WTC11 (cell line): Measurements from ENCODE around the gene ZNF585A. TPM values are rescaled to one million over a fixed set of nuclear protein-coding genes. Genes with fewer than 3 reads are reported as not detected.

ENCODE experiments used
- ATAC-seq: fragments of 200-7000 bp; cut with Tn5 transposase; 2 replicates; pipeline ENCODE4 v1.10.0; 2021; ENCODE audit warnings: mild to moderate bottlenecking, moderate library complexity
- CTCF ChIA-PET: fragments of 300-600 bp; sonication (Branson Sonifier 250); formaldehyde crosslinking; loops from one replicate; lab custom pipeline; 2021; ENCODE audit warnings: antibody characterized with exemption; lab: Charles Lee
- POLR2A ChIA-PET: fragments of 350-600 bp; sonication (Branson Sonifier 250); formaldehyde crosslinking; loops from one replicate; lab custom pipeline; 2021; ENCODE audit warnings: antibody characterized with exemption; lab: Charles Lee
- DNase-seq: peaks from one replicate; pipeline ENCODE4 v3.0.0; 2021; ENCODE audit warnings: low spot score
- H3K27ac Mint-ChIP-seq: 2 replicates; pipeline ENCODE4 v1.8.0; 2021; ENCODE audit warnings: mixed read lengths
- H3K27me3 Mint-ChIP-seq: 2 replicates; pipeline ENCODE4 v1.8.0; 2021; ENCODE audit warnings: low read depth, mild to moderate bottlenecking, moderate library complexity, mixed read lengths
- H3K36me3 Mint-ChIP-seq: 2 replicates; pipeline ENCODE4 v1.8.0; 2021; ENCODE audit warnings: mixed read lengths
- H3K4me1 Mint-ChIP-seq: 2 replicates; pipeline ENCODE4 v1.8.0; 2022; ENCODE audit warnings: mixed read lengths
- H3K4me3 Mint-ChIP-seq: 2 replicates; pipeline ENCODE4 v1.8.0; 2021; ENCODE audit warnings: mild to moderate bottlenecking, moderate library complexity, mixed read lengths
- H3K9me3 Mint-ChIP-seq: 2 replicates; pipeline ENCODE4 v1.8.0; 2021; ENCODE audit warnings: mixed read lengths
- ATF1 ChIP-seq: sonication (generic); formaldehyde crosslinking; IDR thresholded peaks from 2 replicates; pipeline ENCODE4 v1.8.1; 2023; ENCODE audit warnings: mild to moderate bottlenecking, moderate library complexity, missing genetic modification reagents
- CBFB ChIP-seq: sonication (generic); formaldehyde crosslinking; IDR thresholded peaks from 2 replicates; pipeline ENCODE4 v1.8.1; 2022; ENCODE audit warnings: mild to moderate bottlenecking, low read depth, missing genetic modification reagents
- CREM ChIP-seq: sonication (generic); formaldehyde crosslinking; IDR thresholded peaks from 2 replicates; pipeline ENCODE4 v1.8.1; 2022; ENCODE audit warnings: mild to moderate bottlenecking, missing genetic modification reagents, moderate library complexity
- FOXK1 ChIP-seq: sonication (generic); formaldehyde crosslinking; IDR thresholded peaks from 2 replicates; pipeline ENCODE4 v1.8.0; 2022; ENCODE audit warnings: mild to moderate bottlenecking, moderate library complexity, missing genetic modification reagents
- FOXP1 ChIP-seq: sonication (generic); formaldehyde crosslinking; IDR thresholded peaks from 2 replicates; pipeline ENCODE4 v1.8.0; 2022; ENCODE audit warnings: missing genetic modification reagents, mild to moderate bottlenecking, moderate library complexity, borderline replicate concordance
- GABPB1 ChIP-seq: sonication (generic); formaldehyde crosslinking; IDR thresholded peaks from 2 replicates; pipeline ENCODE4 v1.8.1; 2023; ENCODE audit warnings: mild to moderate bottlenecking, missing genetic modification reagents
- IRF2 ChIP-seq: sonication (generic); formaldehyde crosslinking; IDR thresholded peaks from 2 replicates; pipeline ENCODE4 v1.8.0; 2022; ENCODE audit warnings: low read depth, missing genetic modification reagents, borderline replicate concordance
- JUN ChIP-seq: sonication (generic); formaldehyde crosslinking; IDR thresholded peaks from 2 replicates; pipeline ENCODE4 v1.8.0; 2023; ENCODE audit warnings: mild to moderate bottlenecking, missing genetic modification reagents
- NFYB ChIP-seq: sonication (generic); formaldehyde crosslinking; conservative IDR thresholded peaks from 2 replicates; pipeline ENCODE4 v1.8.0; 2022; ENCODE audit warnings: low read depth, missing genetic modification reagents
- SMAD4 ChIP-seq: sonication (generic); formaldehyde crosslinking; IDR thresholded peaks from 2 replicates; pipeline ENCODE4 v1.8.0; 2022; ENCODE audit warnings: mild to moderate bottlenecking, missing genetic modification reagents
- SOX15 ChIP-seq: fragments of 250-450 bp; sonication (Bioruptor Pico); IDR thresholded peaks from 2 replicates; pipeline ENCODE4 v1.9.0; 2021; ENCODE audit warnings: mild to moderate bottlenecking
- ZNF219 ChIP-seq: sonication (generic); formaldehyde crosslinking; IDR thresholded peaks from 2 replicates; pipeline ENCODE4 v1.8.0; 2023; ENCODE audit warnings: missing genetic modification reagents, mild to moderate bottlenecking, borderline replicate concordance
- ZNF423 ChIP-seq: fragments of 250-450 bp; sonication (Bioruptor Pico); IDR thresholded peaks from 2 replicates; pipeline ENCODE4 v2.1.2; 2022; ENCODE audit warnings: mild to moderate bottlenecking, moderate library complexity
- total RNA-seq: library from RNA; stranded (reverse); gene quantifications from 3 replicates; pipeline ENCODE4 v1.2.3, GENCODE V29; 2021
- TF ChIP-seq, protein P1 (sequence below): fragments of 200-600 bp; IDR thresholded peaks from 2 replicates; pipeline ENCODE4 v1.8.0; 2022; ENCODE audit warnings: antibody characterized with exemption
- TF ChIP-seq, protein P2 (sequence below): sonication (generic); formaldehyde crosslinking; IDR thresholded peaks from 2 replicates; pipeline ENCODE4 v1.8.1; 2022; ENCODE audit warnings: low read depth, mild to moderate bottlenecking, moderate library complexity, missing genetic modification reagents, borderline replicate concordance
- TF ChIP-seq, protein P3 (sequence below): fragments of 250-450 bp; sonication (Bioruptor Pico); IDR thresholded peaks from 2 replicates; pipeline ENCODE4 v2.1.2; 2022; ENCODE audit warnings: mild to moderate bottlenecking, moderate library complexity
- TF ChIP-seq, protein P4 (sequence below): sonication (generic); formaldehyde crosslinking; IDR thresholded peaks from 2 replicates; pipeline ENCODE4 v1.8.1; 2023; ENCODE audit warnings: mild to moderate bottlenecking, missing genetic modification reagents, moderate library complexity
- TF ChIP-seq, protein P5 (sequence below): sonication (generic); formaldehyde crosslinking; IDR thresholded peaks from 2 replicates; pipeline ENCODE4 v1.8.0; 2022; ENCODE audit warnings: mild to moderate bottlenecking, missing genetic modification reagents
- TF ChIP-seq, protein P6 (sequence below): sonication (generic); formaldehyde crosslinking; IDR thresholded peaks from 2 replicates; pipeline ENCODE4 v1.8.1; 2023; ENCODE audit warnings: mild to moderate bottlenecking, moderate library complexity, missing genetic modification reagents

The ZNF585A gene
- total RNA-seq, 1 experiment from 2014 or later, result 18.2 TPM

DNA sequence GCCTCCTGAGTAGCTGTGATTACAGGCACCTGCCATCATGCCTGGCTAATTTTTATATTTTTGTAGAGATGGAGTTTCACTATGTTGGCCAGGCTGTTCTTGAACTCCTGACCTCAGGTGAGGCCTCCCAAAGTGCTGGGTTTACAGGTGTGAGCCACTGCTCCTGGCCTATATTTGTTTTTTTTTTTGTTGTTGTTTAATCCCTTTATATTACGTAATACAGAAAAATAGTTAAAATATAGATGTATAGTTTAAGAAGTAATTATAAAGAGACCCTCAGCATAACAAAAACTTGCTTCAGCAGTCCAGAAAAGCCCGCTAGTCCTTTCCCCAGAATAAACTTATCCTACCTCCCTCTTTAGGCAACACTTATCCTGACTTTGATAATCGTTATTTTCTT lies 47.9 kb upstream of the ZNF585A start (continued):
- TF ChIP-seq NFYB (CRISPR knock-in tag) (no peak), ZNF219 (no peak), CREM (no peak)
- TF ChIP-seq, protein P1, sequence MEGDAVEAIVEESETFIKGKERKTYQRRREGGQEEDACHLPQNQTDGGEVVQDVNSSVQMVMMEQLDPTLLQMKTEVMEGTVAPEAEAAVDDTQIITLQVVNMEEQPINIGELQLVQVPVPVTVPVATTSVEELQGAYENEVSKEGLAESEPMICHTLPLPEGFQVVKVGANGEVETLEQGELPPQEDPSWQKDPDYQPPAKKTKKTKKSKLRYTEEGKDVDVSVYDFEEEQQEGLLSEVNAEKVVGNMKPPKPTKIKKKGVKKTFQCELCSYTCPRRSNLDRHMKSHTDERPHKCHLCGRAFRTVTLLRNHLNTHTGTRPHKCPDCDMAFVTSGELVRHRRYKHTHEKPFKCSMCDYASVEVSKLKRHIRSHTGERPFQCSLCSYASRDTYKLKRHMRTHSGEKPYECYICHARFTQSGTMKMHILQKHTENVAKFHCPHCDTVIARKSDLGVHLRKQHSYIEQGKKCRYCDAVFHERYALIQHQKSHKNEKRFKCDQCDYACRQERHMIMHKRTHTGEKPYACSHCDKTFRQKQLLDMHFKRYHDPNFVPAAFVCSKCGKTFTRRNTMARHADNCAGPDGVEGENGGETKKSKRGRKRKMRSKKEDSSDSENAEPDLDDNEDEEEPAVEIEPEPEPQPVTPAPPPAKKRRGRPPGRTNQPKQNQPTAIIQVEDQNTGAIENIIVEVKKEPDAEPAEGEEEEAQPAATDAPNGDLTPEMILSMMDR, result no peak
- TF ChIP-seq, protein P2, sequence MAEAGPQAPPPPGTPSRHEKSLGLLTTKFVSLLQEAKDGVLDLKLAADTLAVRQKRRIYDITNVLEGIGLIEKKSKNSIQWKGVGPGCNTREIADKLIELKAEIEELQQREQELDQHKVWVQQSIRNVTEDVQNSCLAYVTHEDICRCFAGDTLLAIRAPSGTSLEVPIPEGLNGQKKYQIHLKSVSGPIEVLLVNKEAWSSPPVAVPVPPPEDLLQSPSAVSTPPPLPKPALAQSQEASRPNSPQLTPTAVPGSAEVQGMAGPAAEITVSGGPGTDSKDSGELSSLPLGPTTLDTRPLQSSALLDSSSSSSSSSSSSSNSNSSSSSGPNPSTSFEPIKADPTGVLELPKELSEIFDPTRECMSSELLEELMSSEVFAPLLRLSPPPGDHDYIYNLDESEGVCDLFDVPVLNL (CRISPR knock-in tag), result no peak
- TF ChIP-seq, protein P3, sequence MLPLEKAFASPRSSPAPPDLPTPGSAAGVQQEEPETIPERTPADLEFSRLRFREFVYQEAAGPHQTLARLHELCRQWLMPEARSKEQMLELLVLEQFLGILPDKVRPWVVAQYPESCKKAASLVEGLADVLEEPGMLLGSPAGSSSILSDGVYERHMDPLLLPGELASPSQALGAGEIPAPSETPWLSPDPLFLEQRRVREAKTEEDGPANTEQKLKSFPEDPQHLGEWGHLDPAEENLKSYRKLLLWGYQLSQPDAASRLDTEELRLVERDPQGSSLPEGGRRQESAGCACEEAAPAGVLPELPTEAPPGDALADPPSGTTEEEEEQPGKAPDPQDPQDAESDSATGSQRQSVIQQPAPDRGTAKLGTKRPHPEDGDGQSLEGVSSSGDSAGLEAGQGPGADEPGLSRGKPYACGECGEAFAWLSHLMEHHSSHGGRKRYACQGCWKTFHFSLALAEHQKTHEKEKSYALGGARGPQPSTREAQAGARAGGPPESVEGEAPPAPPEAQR (CRISPR knock-in tag), result no peak
- TF ChIP-seq, protein P4, sequence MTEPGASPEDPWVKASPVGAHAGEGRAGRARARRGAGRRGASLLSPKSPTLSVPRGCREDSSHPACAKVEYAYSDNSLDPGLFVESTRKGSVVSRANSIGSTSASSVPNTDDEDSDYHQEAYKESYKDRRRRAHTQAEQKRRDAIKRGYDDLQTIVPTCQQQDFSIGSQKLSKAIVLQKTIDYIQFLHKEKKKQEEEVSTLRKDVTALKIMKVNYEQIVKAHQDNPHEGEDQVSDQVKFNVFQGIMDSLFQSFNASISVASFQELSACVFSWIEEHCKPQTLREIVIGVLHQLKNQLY (CRISPR knock-in tag), result no peak

DNA sequence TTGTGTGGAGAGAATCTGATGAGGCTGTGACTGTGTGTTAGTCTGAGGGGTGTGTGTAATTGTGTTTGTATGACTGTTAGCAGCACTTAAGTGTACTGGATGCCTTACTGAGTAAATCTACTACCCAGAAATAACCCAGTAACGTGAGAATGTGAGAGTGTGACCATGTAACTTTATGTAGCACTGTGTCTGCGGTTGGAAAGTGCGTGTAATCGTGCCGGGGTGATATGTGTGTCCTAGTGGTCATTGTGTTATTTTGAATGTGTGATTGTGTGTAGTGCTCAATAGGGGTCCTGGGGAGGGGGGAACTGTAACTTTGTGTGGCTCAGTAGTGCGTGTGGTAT lies 46.1 kb upstream of the ZNF585A start:
- Mint-ChIP-seq H3K4me3 (peak overlapping the region; percentile 98), H3K27ac (peak overlapping the region; percentile 99), H3K27me3 (0 out of 2 replicates have a peak, but pooled peaks cover 4% of the 10 kb centered on the region), H3K9me3 (peaks cover 7% of the 10 kb centered on the region; the same call in 1 of the 2 replicates), H3K4me1 (peaks cover 9% of the 10 kb centered on the region), H3K36me3 (peaks cover 11% of the 10 kb centered on the region)
- CTCF ChIA-PET, result no interaction called here
- POLR2A ChIA-PET, result no interaction called here
- no peak for ATAC-seq
- TF ChIP-seq IRF2 (CRISPR knock-in tag) (no peak), CBFB (CRISPR knock-in tag) (no peak), JUN (CRISPR knock-in tag) (no peak)
- DNase-seq, result no peak

DNA sequence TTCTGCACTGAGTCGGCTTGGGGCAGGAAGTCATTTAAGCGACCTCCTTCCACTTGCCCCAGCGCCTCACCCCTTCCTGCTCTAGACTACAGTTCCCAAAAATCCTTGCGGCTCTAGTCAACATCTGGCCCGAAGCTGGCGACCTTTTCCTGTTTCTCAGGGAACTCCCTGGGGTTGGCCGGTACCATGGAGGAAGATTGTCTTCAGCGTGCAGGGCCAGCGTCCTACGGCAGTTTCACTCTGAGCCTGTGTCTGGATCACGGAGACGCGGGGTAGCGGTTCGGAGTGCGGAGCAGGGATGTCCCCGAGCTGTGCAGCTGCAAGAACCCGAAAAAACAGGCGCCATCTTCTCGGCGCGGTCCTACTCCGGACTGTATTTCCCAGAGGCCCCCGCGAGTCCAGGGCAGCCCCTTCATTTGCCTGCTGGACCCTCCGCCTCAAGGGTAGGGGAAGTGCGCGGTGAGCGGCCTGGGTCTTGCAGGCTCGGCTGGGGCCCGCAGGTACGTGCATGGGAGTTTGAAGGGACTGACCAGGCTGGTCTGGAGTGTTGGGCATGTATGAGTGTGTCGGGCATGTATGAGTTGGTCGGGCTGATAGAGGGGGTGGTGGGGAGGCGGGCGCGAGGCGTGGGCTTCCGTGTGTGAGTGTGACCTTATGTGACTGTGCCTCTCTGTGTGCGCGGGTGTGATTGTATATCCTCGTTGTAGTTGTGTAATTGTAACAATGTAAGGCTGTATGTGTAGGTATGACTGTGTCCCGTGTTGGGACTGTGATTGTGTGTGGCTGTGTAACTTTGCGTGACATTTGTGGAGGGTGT lies 45.5 kb upstream of the ZNF585A start, which contains the start of gene ZNF383:
TSS of gene ZNF383 (plus strand) at position 440 of the 817 bp plus-strand sequence. CDS start 12,240 bp downstream, outside the sequence.
- peaks cover 9% of the 10 kb centered on the region for H3K36me3 Mint-ChIP-seq
- ATAC-seq (peak; percentile 98), DNase-seq (peak; percentile 92)
- 0 out of 2 replicates have a peak, but pooled peaks cover 4% of the 10 kb centered on the region for H3K27me3 Mint-ChIP-seq
- H3K4me1 Mint-ChIP-seq, result peaks cover 9% of the 10 kb centered on the region
- POLR2A ChIA-PET, result interaction anchor here (1.0 to 1.1 kb wide), 2 partner anchors 245 to 377 kb away, joined by 3 read pairs; partner anchors contain the start of genes ZNF540 and ZNF571
- H3K27ac Mint-ChIP-seq, result peak within 1 kb of the TSS; percentile 99
- CTCF ChIA-PET, result interaction anchor here (1.3 kb wide), 1 partner anchor 250 kb away, joined by 6 read pairs; the partner anchor contains the start of gene ZNF569
- peaks cover 4% of the 10 kb centered on the region; the same call in 1 of the 2 replicates for H3K9me3 Mint-ChIP-seq
- peak within 1 kb of the TSS; percentile 98 for H3K4me3 Mint-ChIP-seq
- TF ChIP-seq, protein P5, sequence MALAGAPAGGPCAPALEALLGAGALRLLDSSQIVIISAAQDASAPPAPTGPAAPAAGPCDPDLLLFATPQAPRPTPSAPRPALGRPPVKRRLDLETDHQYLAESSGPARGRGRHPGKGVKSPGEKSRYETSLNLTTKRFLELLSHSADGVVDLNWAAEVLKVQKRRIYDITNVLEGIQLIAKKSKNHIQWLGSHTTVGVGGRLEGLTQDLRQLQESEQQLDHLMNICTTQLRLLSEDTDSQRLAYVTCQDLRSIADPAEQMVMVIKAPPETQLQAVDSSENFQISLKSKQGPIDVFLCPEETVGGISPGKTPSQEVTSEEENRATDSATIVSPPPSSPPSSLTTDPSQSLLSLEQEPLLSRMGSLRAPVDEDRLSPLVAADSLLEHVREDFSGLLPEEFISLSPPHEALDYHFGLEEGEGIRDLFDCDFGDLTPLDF (CRISPR knock-in tag), result no peak
- TF ChIP-seq, protein P3 (CRISPR knock-in tag), result no peak
- TF ChIP-seq, protein P6, sequence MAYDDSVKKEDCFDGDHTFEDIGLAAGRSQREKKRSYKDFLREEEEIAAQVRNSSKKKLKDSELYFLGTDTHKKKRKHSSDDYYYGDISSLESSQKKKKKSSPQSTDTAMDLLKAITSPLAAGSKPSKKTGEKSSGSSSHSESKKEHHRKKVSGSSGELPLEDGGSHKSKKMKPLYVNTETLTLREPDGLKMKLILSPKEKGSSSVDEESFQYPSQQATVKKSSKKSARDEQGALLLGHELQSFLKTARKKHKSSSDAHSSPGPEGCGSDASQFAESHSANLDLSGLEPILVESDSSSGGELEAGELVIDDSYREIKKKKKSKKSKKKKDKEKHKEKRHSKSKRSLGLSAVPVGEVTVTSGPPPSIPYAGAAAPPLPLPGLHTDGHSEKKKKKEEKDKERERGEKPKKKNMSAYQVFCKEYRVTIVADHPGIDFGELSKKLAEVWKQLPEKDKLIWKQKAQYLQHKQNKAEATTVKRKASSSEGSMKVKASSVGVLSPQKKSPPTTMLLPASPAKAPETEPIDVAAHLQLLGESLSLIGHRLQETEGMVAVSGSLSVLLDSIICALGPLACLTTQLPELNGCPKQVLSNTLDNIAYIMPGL (CRISPR knock-in tag), result peak; percentile 74
- TF ChIP-seq GABPB1 (peak; percentile 59; the same call in 1 of the 2 replicates), FOXK1 (peak; percentile 96), ZNF423 (CRISPR knock-in tag) (no peak), SMAD4 (CRISPR knock-in tag) (0 out of 2 replicates have a peak, but pooled peaks have one; percentile 56), SOX15 (CRISPR knock-in tag) (no peak), ATF1 (no peak), FOXP1 (CRISPR knock-in tag) (peak; percentile 31; the same call in 1 of the 2 replicates)
- TF ChIP-seq, protein P4 (CRISPR knock-in tag), result no peak
